Stimulated activated naive CD8-positive, alpha-beta T cell treated with anti-CD3 and anti-CD28 coated beads, Interleukin-15, Interleukin-2, amounts not matched to agents 100 U/mL and 50 U/mL, for 24 hours (primary cell): Measurements from ENCODE around the gene DLX6.
A peak's percentile ranks its signal among the peaks of the same experiment; 100 is the strongest.

ENCODE experiments used
- ATAC-seq: fragments of 150-1000 bp; cut with Tn5 transposase; one replicate; pipeline ENCODE4 v1.10.0; 2021
- DNase-seq: peaks from one replicate; pipeline ENCODE4 v3.0.0; 2021

Gene DLX6

DNA sequence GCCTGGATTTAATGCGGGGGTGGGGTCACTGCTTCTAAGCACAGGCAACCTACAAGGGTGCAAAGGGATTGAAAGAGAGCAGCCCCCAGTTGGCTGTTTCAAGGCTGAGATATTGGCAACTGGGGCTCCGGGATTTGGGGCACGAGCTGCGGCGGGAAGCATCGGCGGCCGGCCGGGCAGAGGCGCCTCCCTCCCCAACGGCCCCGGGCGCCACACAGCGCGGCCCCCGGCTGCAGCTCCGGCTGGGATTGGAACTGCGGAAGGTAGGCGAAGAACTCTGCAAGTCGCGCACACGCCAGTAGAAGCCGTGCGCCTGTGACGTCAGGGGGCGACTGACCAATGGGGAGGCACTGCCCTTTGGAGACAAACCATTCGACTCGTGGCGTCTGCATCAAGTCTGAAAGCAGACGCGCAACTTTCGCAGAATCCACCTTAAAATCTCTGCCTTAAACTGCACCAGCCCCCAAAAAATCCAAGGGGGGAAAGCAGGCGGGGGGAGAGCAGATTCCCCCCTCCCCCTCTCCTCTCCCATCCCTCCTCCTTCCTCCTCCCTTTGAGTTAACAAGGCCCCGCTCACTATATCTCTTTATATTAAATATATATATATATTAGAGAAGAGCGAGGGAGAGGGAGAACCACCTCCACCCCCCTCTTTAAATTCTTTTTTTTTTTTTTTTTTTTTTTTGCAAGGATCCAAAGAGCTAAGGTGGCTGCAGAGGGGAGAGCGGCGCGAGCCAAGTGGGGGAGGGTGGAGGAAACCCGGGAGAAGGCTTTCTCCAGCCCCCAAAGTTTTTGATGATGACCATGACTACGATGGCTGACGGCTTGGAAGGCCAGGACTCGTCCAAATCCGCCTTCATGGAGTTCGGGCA, at the start of gene DLX6:
Gene DLX6 (plus strand): TSS at position 371 of the 872 bp plus-strand sequence. CDS start 425 bp downstream, at position 796.
- peak; percentile 55 for ATAC-seq
- peak; percentile 56 for DNase-seq

DNA sequence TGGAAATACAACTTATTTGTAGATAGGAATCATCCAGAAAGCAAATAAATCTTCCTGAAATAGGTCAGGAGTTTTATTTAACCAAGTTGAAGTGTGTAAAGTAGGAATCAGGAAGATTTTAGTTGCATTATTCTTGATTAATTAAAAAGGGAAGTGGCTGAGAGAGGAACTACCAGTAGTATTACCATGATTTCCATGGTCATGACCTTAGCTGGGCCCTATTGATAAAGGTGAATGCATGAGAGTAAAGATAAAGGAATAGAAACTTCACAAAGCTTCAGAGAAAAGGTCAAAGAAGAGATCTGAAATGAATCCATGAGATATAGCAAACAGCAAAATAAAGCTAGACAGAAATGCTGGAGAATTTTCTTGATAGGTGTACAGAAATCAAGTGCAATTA, 46.2 kb upstream of the DLX6 start:
- no peak for ATAC-seq
- DNase-seq: no peak

DNA sequence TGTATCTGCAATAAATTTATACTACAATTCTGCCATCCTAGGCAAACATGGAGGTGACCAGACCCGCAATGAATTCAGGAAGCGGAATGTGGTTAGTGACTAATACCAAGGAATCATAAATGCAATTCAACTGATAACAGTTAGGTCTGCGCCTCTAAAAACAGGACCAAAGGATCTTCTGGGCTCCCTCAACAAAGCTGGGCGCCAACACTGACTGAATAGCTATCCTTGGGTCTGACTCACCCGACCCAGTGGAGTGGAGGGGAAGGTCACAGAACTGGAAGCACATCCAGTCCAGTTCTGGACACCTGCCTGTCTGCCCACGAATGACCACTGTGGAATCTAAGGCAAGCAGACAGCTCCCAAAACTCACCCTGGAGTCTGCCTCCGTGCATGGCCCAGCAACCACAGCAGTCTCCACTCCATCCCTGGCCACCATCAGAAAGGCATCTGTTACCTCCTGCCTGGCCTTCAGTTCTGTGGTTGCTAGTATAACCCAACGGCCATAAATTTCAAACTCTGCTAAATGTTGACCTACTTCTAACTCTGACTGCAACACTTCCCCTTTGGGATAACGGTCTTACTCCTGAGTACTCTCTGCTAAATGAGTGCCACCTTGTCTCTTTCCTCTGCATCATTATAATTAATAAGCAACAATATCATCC, 43.0 kb upstream of the DLX6 start:
- ATAC-seq: no peak
- DNase-seq: no peak

DNA sequence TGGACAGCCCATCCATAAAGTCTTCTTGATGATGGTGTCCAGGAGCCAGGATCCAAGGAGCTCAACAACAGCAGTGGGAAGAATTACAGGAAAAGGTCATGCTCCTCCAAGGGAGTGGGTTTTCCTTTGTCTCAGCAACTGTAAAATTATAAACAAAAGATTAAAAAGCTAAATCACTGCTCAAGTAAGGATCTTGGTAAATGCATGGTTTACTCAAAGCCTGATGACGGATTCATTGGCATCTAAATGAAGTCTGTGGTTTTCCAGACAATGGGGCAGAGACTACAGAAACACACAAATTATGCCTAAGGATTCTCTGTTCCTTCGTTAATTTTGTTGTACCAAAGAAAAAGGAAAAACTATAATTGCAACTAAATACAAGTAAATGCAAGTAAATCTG, 36.4 kb upstream of the DLX6 start:
- DNase-seq: no peak
- no peak for ATAC-seq

DNA sequence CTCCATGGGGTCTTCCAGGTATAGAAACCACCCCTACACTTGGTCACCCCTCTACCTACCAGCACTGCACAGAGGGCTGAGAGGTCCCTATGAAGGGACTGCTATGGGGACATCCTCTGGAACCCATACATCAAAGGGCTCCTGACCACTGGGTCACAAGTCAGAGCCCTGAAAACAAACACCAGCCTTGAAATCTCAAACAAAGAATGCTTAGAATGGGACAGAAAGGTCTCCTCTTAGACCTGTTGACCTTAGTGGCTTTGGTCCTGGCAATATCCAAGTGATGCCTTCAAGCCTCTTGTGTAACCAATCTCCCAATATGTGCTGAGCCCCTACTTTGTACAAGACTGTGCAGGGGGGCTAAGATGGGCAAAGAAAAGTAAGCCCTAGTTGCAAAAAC, 34.6 kb upstream of the DLX6 start:
- ATAC-seq: no peak
- DNase-seq: no peak

DNA sequence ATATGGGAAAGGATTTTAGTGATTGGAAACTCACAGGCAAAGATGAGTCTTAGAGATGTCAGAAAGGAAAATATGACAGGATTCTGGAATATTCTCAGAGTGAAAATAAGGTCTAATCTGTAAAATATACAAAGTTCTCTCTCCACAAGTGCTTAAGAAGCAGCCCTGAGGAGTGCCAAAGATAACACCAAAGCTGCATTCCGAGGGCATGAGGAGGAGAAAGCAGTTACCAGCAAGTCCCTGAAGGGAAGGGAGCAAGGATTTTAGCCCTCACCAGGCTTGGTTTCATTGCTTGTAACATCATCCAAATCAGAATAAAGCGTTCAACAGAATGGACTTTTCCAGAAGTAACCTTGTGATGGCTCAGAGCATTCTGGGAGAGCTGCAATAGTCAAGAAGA, 31.4 kb upstream of the DLX6 start:
- DNase-seq (no peak), ATAC-seq (no peak)

DNA sequence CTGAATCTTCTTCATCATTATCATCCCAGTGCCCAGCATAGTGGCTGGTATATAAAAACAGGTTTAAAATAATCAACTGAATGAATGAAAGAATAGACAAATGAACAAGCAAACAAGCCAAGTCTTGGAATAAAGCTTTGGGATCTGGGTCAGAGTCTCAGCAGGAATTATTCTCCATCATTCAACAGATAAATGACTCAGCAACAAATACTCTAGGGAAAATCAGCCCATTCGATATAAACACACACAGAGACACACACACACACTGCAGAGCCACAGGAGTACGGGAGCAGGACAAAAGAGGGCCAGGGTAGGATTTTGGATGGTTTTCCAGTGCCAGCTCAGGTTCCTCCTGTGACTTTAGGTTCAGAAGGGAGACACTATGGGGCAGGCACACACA, 29.2 kb upstream of the DLX6 start:
- ATAC-seq: no peak
- no peak for DNase-seq

DNA sequence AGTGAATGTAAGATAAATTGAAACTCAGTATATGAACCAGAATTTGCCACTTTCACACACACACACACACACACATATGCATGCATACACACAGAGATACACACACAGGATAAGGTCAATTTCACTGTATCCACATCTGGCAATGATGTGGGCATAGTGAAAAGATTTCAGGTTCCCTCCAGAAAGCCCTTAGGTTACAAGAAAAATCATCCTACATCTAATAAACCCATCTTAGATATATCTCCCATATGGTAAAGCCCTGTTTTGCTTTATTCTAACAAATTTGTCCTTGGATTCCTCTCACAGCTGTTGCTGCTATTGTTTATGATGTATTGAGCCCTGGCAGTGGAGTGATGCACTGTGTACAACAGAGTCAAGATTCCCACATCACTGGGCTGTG, 27.9 kb upstream of the DLX6 start:
- DNase-seq (no peak), ATAC-seq (no peak)

DNA sequence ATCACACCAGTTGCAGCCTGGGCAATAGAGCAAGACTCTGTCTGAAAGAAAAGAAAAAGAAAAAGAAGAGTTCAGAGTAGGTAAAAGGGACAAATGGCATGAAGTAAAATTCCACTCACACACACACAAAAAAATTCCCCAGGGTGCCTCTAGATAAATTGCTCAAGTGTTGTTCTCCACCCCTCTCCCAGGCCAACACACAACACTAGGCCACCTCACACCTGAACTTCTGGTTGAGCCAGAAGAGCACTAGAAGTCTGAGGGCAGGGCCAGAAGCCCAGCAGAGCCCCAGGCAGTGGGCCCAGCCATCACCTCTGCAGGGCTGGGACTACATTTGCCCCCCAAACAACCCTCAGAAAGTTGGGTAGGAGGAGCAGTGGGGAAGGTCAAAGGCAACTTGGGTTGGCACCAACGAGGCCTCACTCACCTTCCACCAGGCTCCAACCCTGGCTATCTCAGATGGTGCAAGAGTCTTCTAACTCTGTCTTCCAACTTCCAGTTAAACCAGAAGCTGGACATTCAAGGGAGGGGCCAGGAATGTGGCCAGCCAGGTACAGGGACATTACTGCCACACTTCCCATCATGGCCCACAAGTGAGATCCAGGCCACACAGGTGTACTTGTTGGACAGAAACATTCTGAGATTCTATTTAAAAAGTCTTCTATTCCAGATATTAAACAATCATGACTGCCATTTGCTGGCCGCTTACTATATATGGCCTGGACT, 25.6 kb upstream of the DLX6 start:
- no peak for DNase-seq
- ATAC-seq: no peak

DNA sequence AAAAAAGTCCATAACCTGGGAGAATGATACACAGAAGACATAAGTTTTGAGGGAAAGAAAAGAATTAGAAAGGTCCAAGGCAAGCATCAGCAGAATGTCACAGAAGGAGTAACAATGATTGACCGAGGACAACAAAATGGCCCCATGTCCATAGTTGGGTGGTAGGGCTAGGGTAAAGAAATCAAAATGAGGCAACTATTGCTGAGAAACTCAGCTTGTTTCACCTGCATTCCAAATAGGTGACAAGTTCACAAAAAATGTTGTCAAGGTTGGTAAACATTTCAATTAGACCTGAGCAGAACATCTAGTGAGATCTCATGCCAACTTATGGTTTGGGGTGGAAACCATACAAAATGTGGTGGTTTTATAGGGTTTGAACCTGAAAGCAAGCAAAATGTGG, 22.8 kb upstream of the DLX6 start:
- ATAC-seq (no peak), DNase-seq (no peak)

DNA sequence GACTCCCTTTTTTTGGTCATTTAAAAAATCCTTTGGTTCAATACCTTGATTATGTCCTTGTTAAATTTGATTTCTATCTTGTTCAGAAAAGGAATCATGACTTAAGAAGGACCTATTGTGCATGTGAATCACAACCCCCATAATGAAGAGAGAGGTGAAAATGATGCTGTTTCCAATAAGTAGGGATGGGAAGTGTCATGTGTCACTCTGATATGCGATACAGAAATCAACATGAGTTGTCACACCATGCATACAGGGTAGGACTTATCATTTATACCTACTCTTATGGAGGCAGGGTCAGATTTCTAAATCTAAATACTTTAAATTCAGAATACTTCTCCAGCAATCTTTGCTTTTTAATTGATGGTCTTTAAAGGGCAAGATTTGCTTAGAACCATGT, 19.4 kb upstream of the DLX6 start:
- DNase-seq: no peak

DNA sequence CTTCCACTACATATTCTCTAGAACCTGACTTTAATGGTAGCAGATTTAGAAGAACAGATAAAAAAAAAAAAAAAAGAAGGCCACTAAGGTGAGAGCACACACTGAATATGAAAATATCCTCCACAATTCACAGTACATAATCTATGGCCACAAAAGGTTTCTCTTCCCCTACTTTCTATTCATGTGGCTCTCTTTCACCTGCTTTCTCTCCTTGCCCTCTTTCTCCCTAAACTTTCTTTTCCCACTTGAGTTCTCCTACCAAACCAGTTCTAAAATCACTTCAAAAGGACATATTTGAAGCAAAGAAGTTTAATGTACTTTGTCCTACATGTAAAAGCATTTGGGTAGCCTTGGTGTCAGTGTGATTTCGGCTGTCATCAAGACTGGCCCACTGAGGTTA, 18.5 kb upstream of the DLX6 start:
- no peak for ATAC-seq
- DNase-seq: no peak

More for the DNA sequence above, 19.4 kb upstream of the DLX6 start:
- no peak for ATAC-seq

DNA sequence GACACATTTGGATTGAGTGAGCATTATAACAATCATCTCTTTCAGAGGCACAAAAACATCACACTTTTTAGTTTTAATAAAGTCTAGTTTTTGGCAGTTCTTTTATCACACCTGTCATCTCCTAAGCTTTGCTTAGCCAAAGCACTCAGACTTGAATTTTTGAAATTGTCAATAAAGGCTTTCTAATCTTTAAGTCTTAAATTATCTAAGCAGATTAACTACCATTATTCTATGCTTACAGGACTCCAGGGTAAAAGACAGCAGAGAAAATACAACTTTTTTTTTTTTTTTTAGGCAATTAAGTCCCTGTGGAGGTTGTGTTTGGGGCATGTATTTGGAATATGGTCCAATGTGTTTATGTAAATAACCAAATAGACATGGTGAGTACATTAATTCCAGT, 17.6 kb upstream of the DLX6 start:
- no peak for ATAC-seq

DNA sequence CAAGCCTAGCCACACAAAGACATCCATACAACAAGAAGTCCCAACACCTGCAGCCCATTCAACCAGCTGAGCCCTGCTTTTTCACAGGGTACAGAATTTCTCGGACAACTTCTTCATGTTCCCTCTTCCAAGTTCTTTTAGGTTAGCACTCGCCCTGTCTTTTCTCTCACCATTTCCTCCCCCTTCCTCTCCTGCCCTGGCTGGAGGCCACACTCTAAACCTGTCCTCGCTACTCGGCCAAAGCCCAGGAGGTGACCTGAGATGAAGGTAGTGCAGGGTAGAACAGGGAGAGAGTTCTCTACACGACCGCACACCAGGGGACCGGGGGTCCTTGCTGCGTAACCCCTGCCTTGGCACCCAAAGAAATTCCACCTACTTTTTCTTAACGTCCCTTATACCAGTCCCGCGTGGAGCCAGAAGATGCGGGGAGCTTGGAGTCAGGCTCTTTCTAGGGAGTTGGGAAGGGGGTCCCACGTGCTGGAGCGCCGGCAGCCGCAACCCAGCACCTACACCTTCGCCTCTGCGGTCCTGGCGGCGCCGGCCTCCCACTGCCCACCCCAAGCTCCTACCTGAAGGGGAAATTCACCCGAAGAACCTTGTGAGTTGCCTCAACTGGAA, 16.0 kb upstream of the DLX6 start:
- DNase-seq: no peak
- no peak for ATAC-seq

More for the DNA sequence above, 17.6 kb upstream of the DLX6 start:
- no peak for DNase-seq

DNA sequence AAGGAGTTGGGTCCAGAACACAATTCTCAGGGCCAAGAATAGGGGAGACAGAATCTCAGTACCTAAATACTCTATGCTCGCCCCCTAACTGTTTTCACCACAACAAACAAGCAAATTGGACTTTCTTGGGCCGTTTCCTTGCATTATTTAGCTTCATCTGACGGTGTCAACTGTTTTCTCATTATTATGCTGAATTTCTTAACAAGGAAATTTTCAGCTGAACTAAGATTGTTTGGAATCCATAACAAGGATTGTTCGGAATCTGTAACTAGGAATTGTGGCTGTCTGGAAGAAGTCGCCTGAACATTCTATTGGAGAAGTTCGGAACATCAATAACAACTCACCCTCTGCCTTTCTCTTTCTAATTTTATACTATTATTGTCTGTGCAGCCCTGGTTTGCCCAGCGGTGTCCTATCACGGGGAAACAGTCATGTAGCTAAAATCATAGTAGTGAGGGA, 15.5 kb upstream of the DLX6 start:
- DNase-seq: no peak

DNA sequence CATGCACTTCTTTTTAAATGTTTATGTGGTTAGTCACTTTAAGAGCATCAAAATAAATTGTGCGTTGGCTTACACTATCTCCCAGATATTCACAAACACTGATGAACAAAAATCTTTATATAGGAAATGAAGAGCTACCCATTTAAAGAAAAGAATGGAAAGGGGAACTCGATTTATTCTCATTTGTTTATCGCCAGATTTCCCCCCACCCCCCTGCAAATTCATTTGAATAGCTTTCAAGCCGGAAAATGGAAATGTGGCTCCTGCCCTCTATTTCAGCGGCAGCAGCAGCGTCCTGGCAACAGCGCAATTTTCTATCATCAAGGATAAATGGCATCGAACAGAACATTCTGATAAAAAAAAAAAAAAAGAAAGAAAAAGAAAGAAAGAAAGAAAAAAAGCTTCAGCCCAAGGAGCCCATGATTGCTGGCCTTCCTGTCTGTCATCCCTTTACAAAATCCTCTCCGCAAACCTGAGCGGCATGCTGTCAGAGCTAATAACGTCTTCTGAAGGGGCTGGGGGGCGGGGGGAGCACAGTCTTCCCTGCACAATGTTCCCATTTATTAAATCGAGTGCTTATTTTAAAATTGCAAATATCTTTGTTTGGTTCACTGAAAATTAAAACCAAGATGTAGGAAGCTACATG, 13.7 kb upstream of the DLX6 start:
- ATAC-seq: no peak
- no peak for DNase-seq

More for the DNA sequence above, 15.5 kb upstream of the DLX6 start:
- ATAC-seq: no peak

DNA sequence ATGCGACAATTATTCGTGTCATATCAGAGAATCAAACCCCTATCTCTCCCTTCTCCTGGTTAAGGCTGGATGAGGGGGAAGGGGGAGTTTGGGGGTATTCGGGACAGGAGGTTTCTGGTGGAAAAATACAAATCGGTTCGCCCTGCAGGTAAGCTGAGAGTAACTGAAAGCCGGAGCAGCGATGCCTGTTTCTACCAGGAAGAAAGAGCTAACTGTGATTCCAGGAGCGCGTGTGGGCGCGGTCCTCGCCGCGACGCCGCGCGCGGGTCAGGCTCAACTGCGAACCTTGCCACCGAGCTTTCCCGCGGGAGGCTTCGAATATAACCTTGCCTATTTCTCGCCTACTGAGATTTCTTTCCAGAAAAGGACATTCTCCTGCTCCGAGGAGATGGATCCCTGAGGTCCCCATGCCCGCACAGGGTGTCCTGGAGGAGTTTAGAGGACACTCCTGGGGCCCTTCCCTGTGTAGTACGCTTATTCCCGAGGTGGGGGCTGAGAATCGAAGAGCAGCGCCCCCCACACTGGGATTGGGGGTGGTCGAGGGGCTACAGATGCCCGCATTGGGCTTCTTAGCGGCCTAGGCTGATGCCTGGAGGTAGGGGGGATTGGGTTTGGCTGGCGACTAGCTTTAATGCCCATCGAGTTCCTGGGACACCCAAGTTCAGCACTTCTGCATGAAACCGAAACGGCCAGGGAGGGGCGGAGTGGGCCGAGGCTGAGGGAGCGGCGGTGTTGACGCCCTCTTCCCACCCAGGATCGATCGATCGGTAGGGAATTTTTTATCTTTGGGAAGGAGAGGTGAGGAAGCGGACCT, 13.0 kb upstream of the DLX6 start:
- ATAC-seq: no peak
- no peak for DNase-seq

DNA sequence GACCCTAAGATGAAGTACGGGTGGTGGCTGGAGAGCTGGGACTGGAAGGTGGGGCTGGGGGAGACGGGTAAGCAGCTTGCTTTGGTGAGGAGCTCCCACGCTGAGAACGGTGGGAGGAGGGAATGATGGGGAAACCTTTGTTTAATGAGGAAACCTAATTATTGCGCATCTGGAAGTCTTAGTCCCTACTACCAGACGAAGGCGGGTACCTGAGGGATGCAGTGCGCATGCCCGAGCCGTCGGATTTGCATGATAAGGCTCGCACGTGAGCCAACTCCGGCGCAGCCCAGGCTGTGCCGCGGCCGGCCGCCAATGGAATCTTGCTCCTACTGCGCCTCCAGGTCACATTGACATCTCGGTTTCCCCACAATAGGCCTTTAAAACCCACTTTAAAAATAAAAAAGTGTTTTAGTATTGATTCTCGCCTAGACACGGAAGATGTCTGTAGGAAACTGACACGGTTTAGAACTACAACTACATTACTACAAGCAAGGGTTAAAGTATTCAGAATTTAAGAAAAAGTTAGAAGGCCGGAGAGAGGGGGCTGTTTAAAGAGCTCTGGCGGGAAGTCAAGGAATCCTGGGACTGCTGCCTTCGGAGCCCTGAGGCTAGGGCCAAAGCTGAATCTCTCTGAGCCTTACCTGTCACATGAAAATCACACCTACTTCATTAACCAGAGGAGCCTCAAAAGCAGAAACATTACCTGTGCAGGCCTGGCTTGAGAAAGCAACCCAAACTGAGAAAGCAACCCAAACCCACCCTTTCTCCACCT, 12.1 kb upstream of the DLX6 start:
- no peak for ATAC-seq

DNA sequence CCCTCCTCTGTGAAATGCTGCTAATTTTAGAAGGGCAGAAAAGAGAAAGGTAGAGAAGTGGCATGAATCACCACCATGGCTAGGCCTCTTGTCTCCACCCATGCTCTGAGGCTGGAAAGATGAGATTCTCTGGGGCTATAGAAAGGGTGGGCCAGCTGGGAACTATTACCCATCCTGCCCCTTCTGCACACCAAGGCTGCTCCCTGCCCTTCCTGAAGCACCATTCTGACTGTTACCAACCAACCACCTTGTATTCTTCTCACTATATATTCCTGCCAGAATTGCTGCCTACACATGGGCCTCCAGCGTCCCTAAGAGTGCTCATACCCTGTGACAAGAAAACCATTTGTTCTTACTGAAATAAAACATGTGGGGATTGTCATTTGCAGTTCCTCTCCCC, 11.4 kb upstream of the DLX6 start:
- DNase-seq (no peak), ATAC-seq (no peak)

More for the DNA sequence above, 12.1 kb upstream of the DLX6 start:
- no peak for DNase-seq

DNA sequence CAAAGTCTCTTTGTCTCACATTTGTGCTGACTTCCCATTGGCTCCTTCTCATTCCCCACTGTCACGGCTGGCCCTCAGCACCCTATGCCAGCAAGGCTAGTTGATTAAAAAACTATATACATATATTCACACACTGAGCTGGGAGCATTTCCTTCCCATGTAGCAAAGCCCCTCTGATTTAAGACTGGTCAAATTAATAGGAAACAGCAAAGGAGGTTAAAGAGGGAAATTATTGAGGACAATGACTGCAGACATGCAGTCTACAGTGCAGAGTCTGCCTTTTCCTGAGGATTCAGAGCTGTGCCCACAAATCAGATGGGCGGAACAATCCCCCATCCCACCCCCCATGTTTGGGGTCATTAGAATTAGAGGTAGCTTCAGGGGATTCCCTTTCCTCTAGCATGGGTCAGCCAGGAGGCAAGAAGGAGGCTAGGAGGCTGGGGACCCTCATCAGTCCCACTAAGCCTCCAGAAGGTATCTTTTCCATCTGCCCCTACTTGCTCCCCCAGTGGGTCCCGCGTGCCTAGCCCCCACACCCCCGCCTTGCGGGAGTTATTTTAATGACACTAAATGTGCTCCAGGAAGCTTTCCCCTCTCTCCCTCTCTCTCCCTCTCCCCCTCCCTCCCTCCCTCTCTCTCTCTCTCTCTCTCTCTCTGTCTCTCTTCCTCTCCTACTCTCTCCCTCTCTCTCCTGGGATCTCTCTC, 9.8 kb upstream of the DLX6 start:
- ATAC-seq (no peak), DNase-seq (no peak)
